Activated T-helper 1 cell treated with anti-CD3 and anti-CD28 coated beads, Interleukin-12 subunit alpha, Interleukin-12 subunit beta, Interleukin-2, Interleukin-4 antibody, amounts not matched to agents 30 ng/mL and 10 ng/mL and 1 ng/mL, durations not matched to agents 14 hours and 24 hours and 36 hours (primary cell): ENCODE measurements around the gene PRAC2. TPM values are rescaled to one million over a fixed set of nuclear protein-coding genes. Genes with fewer than 3 reads are reported as not detected.
"Not testable (repeated sequence)": the region's sequence is repeated elsewhere in the genome, so short reads cannot be mapped to it uniquely, and the experiment has no call there.

ENCODE experiments used
- DNase-seq: peaks from one replicate; pipeline ENCODE4 v3.0.0; 2021; ENCODE audit warnings: low spot score
- H3K27ac Mint-ChIP-seq: one replicate; pipeline ENCODE4 v1.8.0; 2021; ENCODE audit warnings: mild to moderate bottlenecking, mixed read lengths
- H3K27me3 Mint-ChIP-seq: one replicate; pipeline ENCODE4 v1.8.0; 2022; ENCODE audit warnings: mild to moderate bottlenecking, moderate library complexity, mixed read lengths; ENCODE audit not compliant: insufficient read depth
- H3K36me3 Mint-ChIP-seq: one replicate; pipeline ENCODE4 v1.8.0; 2021; ENCODE audit warnings: low read depth, mixed read lengths
- H3K4me1 Mint-ChIP-seq: one replicate; pipeline ENCODE4 v1.8.0; 2021; ENCODE audit warnings: low read depth, mixed read lengths
- H3K4me3 Mint-ChIP-seq: one replicate; pipeline ENCODE4 v1.8.0; 2021; ENCODE audit warnings: mild to moderate bottlenecking, moderate library complexity, mixed read lengths
- H3K9me3 Mint-ChIP-seq: one replicate; pipeline ENCODE4 v1.8.0; 2021; ENCODE audit warnings: mixed read lengths
- intact Hi-C: fragments of 100-400 bp; cut with micrococcal nuclease; formaldehyde crosslinking; loops from one replicate; pipeline ENCODE4 v1.15.1; 2024
- total RNA-seq: library from RNA; stranded (reverse); gene quantifications from 2 replicates; pipeline ENCODE4 v1.2.3, GENCODE V29; 2022

PRAC2 gene
- total RNA-seq, 1 donor from 2014 or later, result not detected

DNA sequence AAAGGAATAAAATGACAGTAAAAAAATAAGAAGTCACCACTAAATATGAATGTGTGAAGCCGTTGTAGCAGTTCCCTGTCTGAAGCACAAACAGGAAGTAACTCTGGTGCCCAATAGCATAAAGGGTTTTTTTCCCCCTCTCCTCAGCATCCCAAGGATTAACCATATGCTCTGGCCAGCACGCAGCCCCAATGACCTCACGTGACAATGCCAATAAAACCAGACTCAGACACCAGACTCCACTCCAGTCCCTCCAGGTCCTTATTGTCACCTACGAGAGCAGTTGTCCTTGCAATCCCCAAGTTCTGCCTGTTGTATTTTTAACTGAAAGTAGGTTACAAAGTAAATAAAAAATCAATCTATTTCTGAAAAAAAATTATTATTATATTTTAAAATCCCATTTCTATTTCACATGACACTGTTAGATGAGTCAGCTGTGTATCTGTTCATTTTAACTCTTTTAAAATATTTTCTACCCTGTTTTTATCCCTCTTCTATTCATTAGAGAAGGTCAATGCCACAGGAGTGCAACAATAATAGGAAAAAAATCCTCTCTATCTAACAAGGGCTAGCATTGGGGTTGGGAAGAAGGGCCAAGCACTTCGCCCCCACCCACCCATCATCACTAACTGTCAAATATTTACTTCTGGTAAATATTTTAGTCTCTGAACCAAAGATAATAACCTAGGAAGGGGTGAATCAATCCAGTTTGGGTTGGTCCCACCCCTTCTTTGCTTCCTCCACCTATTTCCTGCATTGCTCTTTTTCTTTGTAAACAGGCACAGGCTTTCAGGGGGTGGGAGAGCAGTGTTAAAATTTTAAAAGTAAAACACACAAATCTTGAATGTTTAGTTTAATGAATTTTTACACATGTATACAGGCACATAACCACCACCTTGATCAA, 7.2 kb upstream of the PRAC2 start:
- Mint-ChIP-seq H3K27ac (no peak overlapping the region), H3K4me1 (peaks cover 6% of the 10 kb centered on the region), H3K4me3 (no peak overlapping the region), H3K36me3 (peaks cover 1% of the 10 kb centered on the region), H3K9me3 (no peaks in the 10 kb centered on the region), H3K27me3 (peaks cover 75% of the 10 kb centered on the region)
- intact Hi-C loops, result no loop called here
- DNase-seq, result no peak

- peaks cover 76% of the 10 kb centered on the region for H3K27me3 Mint-ChIP-seq
- H3K27ac Mint-ChIP-seq, H3K36me3 Mint-ChIP-seq, H3K4me3 Mint-ChIP-seq, H3K4me1 Mint-ChIP-seq, H3K9me3 Mint-ChIP-seq, DNase-seq, intact Hi-C loops: not testable (repeated sequence)
Measured at GRCh38 chr17:48716549-48716948, 6.4 kb upstream of the PRAC2 start.

- Mint-ChIP-seq H3K4me1 (peaks cover 6% of the 10 kb centered on the region), H3K9me3 (no peaks in the 10 kb centered on the region), H3K27ac (no peak overlapping the region), H3K27me3 (peaks cover 83% of the 10 kb centered on the region), H3K4me3 (no peak overlapping the region), H3K36me3 (peaks cover 1% of the 10 kb centered on the region)
- no peak for DNase-seq
- intact Hi-C loops, result loop anchor here (1.0 kb wide), 2 partner anchors 31 to 278 kb away; no protein-coding TSS in a partner anchor
Measured at GRCh38 chr17:48717367-48718226, 5.4 kb upstream of the PRAC2 start.

GRCh38 chr17:48718227-48718760, 4.7 kb upstream of the PRAC2 start:
- intact Hi-C loops, result loop anchor here (1.0 kb wide), 2 partner anchors 30 to 277 kb away; no protein-coding TSS in a partner anchor
- Mint-ChIP-seq H3K36me3 (peaks cover 1% of the 10 kb centered on the region), H3K4me1 (peaks cover 6% of the 10 kb centered on the region), H3K4me3 (peak overlapping the region; percentile 3), H3K27me3 (peaks cover 84% of the 10 kb centered on the region), H3K9me3 (no peaks in the 10 kb centered on the region), H3K27ac (peak overlapping the region; percentile 40)
- no peak for DNase-seq

DNA sequence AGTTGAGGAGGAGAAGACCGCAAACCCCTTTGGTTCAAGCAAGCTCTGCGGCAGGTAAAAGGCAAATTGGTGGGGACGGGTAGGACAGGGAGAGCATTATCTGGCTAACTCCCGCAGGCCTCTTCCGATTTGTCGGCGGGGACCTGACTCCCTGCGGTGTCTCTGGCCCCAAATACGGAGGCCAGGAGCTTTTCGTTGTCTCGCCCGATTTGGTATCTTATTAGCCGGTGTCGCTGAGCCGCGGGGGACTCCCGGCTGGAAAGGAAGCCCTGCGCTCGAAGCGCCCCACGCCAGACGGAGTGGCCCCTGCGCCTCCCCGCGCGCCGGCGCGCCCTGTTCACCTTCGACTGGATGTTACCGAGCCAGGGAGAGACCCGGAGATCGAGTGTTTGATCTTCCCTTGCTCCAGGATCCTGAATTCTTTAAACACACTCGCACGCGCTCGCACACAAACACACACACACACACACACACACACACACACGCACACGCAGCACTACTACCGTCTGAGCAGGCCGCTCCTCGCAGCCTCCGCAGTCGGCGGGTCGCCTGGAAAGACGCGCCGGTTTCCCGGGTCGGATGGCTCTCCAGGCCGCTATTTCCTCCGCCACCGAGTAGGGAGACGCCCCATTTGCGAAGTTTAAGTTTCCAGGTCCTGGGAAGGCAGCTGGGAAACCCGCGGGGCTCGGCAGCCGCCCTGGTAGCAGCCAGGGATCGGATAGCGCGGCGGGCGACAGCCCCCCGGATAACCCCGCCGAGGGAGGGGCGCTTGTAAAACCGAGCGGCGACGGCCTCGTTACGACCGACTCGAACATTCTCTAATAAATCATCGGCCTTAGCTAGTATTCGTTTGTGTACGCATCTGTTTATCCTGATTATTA, 4.0 kb upstream of the PRAC2 start:
- H3K27me3 Mint-ChIP-seq, result peaks cover 90% of the 10 kb centered on the region
- intact Hi-C loops, result loop anchor here (1.0 kb wide), 2 partner anchors 29 to 276 kb away; no protein-coding TSS in a partner anchor
- H3K4me3 Mint-ChIP-seq, result no peak overlapping the region
- H3K27ac Mint-ChIP-seq, result peak overlapping the region; percentile 77
- no peaks in the 10 kb centered on the region for H3K9me3 Mint-ChIP-seq
- peaks cover 1% of the 10 kb centered on the region for H3K36me3 Mint-ChIP-seq
- H3K4me1 Mint-ChIP-seq, result peaks cover 8% of the 10 kb centered on the region
- DNase-seq, result no peak

GRCh38 chr17:48719642-48720265, 3.2 kb upstream of the PRAC2 start:
- Mint-ChIP-seq H3K27me3 (peaks cover 90% of the 10 kb centered on the region), H3K27ac (peak overlapping the region; percentile 65)

GRCh38 chr17:48720266-48721008, 2.5 kb upstream of the PRAC2 start:
- peaks cover 93% of the 10 kb centered on the region for H3K27me3 Mint-ChIP-seq
- no peak overlapping the region for H3K4me3 Mint-ChIP-seq
- no peak for DNase-seq
- H3K36me3 Mint-ChIP-seq, result peaks cover 1% of the 10 kb centered on the region
- intact Hi-C loops, result loop anchor here (5.0 to 10.0 kb wide), 2 partner anchors 48 to 74 kb away; no protein-coding TSS in a partner anchor
- peaks cover 19% of the 10 kb centered on the region for H3K4me1 Mint-ChIP-seq
- peak overlapping the region; percentile 77 for H3K27ac Mint-ChIP-seq
- no peaks in the 10 kb centered on the region for H3K9me3 Mint-ChIP-seq

More at GRCh38 chr17:48719642-48720265, 3.2 kb upstream of the PRAC2 start:
- intact Hi-C loops, result loop anchor here (5.0 to 10.0 kb wide), 2 partner anchors 47 to 75 kb away; no protein-coding TSS in a partner anchor
- Mint-ChIP-seq H3K9me3 (no peaks in the 10 kb centered on the region), H3K4me3 (no peak overlapping the region), H3K36me3 (peaks cover 1% of the 10 kb centered on the region), H3K4me1 (peaks cover 15% of the 10 kb centered on the region)
- no peak for DNase-seq

DNA sequence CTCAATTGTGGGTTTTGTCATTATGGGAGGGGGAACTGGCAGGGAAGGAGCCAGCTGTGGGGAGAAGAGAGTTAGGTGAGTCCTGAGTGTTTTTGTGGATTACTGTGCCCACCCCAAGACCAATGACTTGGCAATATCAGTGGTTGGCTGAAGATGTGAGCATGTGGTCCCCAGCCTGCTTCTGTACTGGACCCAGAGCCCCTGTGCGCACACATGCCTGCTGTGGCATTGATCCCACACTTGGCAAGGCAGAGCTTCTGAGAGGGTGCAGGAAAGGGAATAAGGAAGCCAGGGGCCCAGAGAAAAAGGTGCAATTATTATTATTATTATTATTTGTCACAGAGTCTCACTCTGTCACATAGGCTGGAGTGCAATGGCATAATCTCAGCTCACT, 2.0 kb upstream of the PRAC2 start:
- no peak overlapping the region for H3K27ac Mint-ChIP-seq
- H3K36me3 Mint-ChIP-seq, result peaks cover 1% of the 10 kb centered on the region
- DNase-seq, result no peak
- intact Hi-C loops, result loop anchor here (5.0 to 10.0 kb wide), 2 partner anchors 49 to 74 kb away; no protein-coding TSS in a partner anchor
- no peak overlapping the region for H3K4me3 Mint-ChIP-seq
- H3K4me1 Mint-ChIP-seq, result peaks cover 19% of the 10 kb centered on the region
- no peaks in the 10 kb centered on the region for H3K9me3 Mint-ChIP-seq
- peaks cover 95% of the 10 kb centered on the region for H3K27me3 Mint-ChIP-seq

- peaks cover 96% of the 10 kb centered on the region for H3K27me3 Mint-ChIP-seq
- H3K4me3 Mint-ChIP-seq, result peak within 1 kb of the TSS; percentile 7
- H3K9me3 Mint-ChIP-seq, result no peaks in the 10 kb centered on the region
- peaks cover 1% of the 10 kb centered on the region for H3K36me3 Mint-ChIP-seq
- intact Hi-C loops, result loop anchor here (2.0 to 10.0 kb wide), 3 partner anchors 50 to 110 kb away; no protein-coding TSS in a partner anchor
- no peak for DNase-seq
- no peak within 1 kb of the TSS for H3K27ac Mint-ChIP-seq
- peaks cover 19% of the 10 kb centered on the region for H3K4me1 Mint-ChIP-seq
Measured at GRCh38 chr17:48722201-48722907, 631 bp upstream of the PRAC2 start, which contains the start of gene PRAC1. Gene PRAC1, minus strand, starts transcription at chr17:48722518. Its CDS starts 126 bp downstream, at chr17:48722392.

DNA sequence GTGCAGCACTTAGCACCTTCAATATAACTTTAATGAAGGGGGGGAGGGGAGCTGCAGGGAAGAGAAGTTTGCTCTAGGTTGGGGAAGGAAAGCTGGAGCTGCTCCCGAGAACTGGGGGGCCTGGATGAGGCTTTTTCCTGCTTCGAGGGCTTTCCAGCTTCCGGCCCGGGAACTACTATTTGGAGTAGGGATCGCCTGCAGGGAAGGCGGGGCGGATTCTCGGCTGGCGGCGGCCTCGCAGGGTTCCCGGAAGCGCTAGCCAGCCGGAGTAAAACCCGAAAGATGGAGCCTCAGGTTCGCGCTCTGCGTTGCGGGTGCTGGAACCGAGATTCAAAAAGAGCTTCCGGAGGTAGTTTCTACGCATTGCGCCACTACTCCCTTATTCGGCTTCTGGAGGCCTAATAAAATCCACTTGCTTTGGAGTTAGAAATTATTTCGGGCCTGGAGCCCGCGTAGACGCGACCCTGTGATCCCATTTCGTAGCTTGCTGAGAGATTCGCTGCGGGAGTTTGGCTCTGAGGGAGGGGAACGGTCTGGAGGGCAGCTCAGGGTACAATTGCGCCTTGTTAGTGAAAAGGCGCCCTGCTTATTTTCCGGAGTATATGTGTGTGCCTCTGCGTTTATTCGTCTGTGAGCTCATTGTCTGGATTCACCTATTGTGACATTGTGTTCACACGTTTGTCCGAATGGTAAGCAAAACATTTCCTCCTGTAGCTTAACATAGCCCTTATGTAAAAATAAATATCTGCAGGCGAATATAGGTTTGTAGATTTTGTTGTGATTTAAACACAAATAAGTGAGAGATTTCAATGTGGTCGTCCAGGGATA, 652 bp downstream of the PRAC2 start:
- Mint-ChIP-seq H3K4me1 (peaks cover 15% of the 10 kb centered on the region), H3K36me3 (no peaks in the 10 kb centered on the region), H3K27me3 (peaks cover 95% of the 10 kb centered on the region), H3K4me3 (peak overlapping the region; percentile 57), H3K9me3 (no peaks in the 10 kb centered on the region), H3K27ac (peak overlapping the region; percentile 73)
- intact Hi-C loops, result loop anchor here (1.0 to 10.0 kb wide), 5 partner anchors 25 to 156 kb away; no protein-coding TSS in a partner anchor
- no peak for DNase-seq
